ENCODE data around the gene BTBD2. TPM values are rescaled to one million over a fixed set of nuclear protein-coding genes. Genes with fewer than 3 reads are reported as not detected.

BTBD2 gene
- total and polyA plus RNA-seq, 2 experiments from 2014 or later, result 23.8 to 130 TPM

- Mint-ChIP-seq H3K36me3 (ENCODE audit: low read depth) (no peaks in the 10 kb centered on the region), H3K27me3 (ENCODE audit: insufficient read depth, low read depth, poor library complexity) (peaks cover 7% of the 10 kb centered on the region), H3K4me1 (peaks cover 10% of the 10 kb centered on the region), H3K4me3 (no peak overlapping the region; the same call in 2 of the 3 replicates), H3K9me3 (no peaks in the 10 kb centered on the region), H3K27ac (no peak overlapping the region)
- TF ChIP-seq CREB1 (CRISPR knock-in tag; IDR thresholded peaks at IDR 0.05; ENCODE audit: low read depth), result no peak
- no peak for TF ChIP-seq CTCF (conservative IDR thresholded peaks at IDR 0.05; ENCODE audit: low read depth in 2 of 2)
- no peak for TF ChIP-seq ZNF114 (CRISPR knock-in tag; IDR thresholded peaks at IDR 0.05)
- TF ChIP-seq EZH2phosphoT487 (IDR thresholded peaks at IDR 0.05; ENCODE audit: unreplicated experiment), result no peak
- TF ChIP-seq ZNF462 (CRISPR knock-in tag; IDR thresholded peaks at IDR 0.05), result no peak
- TF ChIP-seq STAT1 (IDR thresholded peaks at IDR 0.05; ENCODE audit: unreplicated experiment), result no peak
- TF ChIP-seq ZNF331 (CRISPR knock-in tag; IDR thresholded peaks at IDR 0.05; ENCODE audit: low read depth), result no peak
- no peak for TF ChIP-seq NANOG (IDR thresholded peaks at IDR 0.05; ENCODE audit: borderline replicate concordance)
- no peak for TF ChIP-seq EZH2 (IDR thresholded peaks at IDR 0.05; ENCODE audit: low read depth, unreplicated experiment)
- TF ChIP-seq POLR2AphosphoS5 (IDR thresholded peaks at IDR 0.05; ENCODE audit: low read depth), result no peak
- TF ChIP-seq ETS1 (IDR thresholded peaks at IDR 0.05), result no peak
- TF ChIP-seq JUNB (IDR thresholded peaks at IDR 0.05; ENCODE audit: unreplicated experiment), result no peak
- no peak for TF ChIP-seq REST (IDR thresholded peaks at IDR 0.05; ENCODE audit: unreplicated experiment)
- no peak overlapping the region for H2AFZ ChIP-seq
- H3K27me3 ChIP-seq (ENCODE audit: insufficient read depth), result no peaks in the 10 kb centered on the region
- no peak for ATAC-seq
- no peaks in the 10 kb centered on the region for H3K36me3 ChIP-seq (ENCODE audit: insufficient read depth)
- H3K4me3 ChIP-seq, result no peak overlapping the region
- no peak overlapping the region for H3K27ac ChIP-seq (ENCODE audit: low read depth)
- H4K20me1 ChIP-seq (replicated peaks; ENCODE audit: insufficient read depth), result peaks cover 2% of the 10 kb centered on the region; the same call in 1 of the 2 replicates
- no peaks in the 10 kb centered on the region for H3K9me2 ChIP-seq (ENCODE audit: insufficient read depth)
- H3K79me2 ChIP-seq (replicated peaks; ENCODE audit: insufficient read depth), result peaks cover 9% of the 10 kb centered on the region
- H3K4me1 ChIP-seq (ENCODE audit: insufficient read depth), result no peaks in the 10 kb centered on the region; the same call in 1 of the 2 replicates
- H3F3A ChIP-seq (replicated peaks; ENCODE audit: low read depth), result 0 out of 2 replicates have a peak, but pooled peaks cover 3% of the 10 kb centered on the region
- H3K4me2 ChIP-seq, result no peak overlapping the region
- DNase-seq (ENCODE audit: low spot score), result no peak
Measured at GRCh38 chr19:2054763-2055162, 39.2 kb upstream of the BTBD2 start.
